Neural progenitor cell (in vitro differentiated cells): ENCODE measurements around the gene RHOXF1. TPM values are rescaled to one million over a fixed set of nuclear protein-coding genes. Genes with fewer than 3 reads are reported as not detected.

Source experiments
- DNase-seq: peaks from one replicate; pipeline ENCODE4 v3.0.0-alpha.2; 2016; ENCODE audit warnings: low spot score
- H2AFZ ChIP-seq: fragments of 200-600 bp; sonication (generic); replicated peaks from 2 replicates; pipeline ENCODE4 v1.6.1; 2016; ENCODE audit warnings: antibody characterized with exemption
- H3F3A ChIP-seq: fragments of 200-600 bp; sonication (generic); 2 replicates; pipeline ENCODE4 v1.6.1; 2016; ENCODE audit warnings: antibody characterized with exemption, low read depth
- H3K27ac ChIP-seq: fragments of 200-600 bp; sonication (generic); 2 replicates; pipeline ENCODE4 v1.5.1; 2016; ENCODE audit warnings: mild to moderate bottlenecking
- H3K27me3 ChIP-seq: fragments of 200-600 bp; sonication (generic); 2 replicates; pipeline ENCODE4 v1.6.1; 2016; ENCODE audit warnings: mild to moderate bottlenecking, moderate library complexity
- H3K36me3 ChIP-seq: fragments of 200-600 bp; sonication (generic); 2 replicates; pipeline ENCODE4 v1.5.1; 2016
- H3K4me1 ChIP-seq: fragments of 200-600 bp; sonication (generic); 2 replicates; pipeline ENCODE4 v1.6.1; 2016; ENCODE audit warnings: mixed run types
- H3K4me2 ChIP-seq: fragments of 200-600 bp; sonication (generic); 2 replicates; pipeline ENCODE4 v1.6.1; 2016
- H3K4me3 ChIP-seq: fragments of 200-600 bp; sonication (generic); 2 replicates; pipeline ENCODE4 v1.5.1; 2016
- H3K79me2 ChIP-seq: fragments of 200-600 bp; sonication (generic); 2 replicates; pipeline ENCODE4 v1.6.1; 2016; ENCODE audit warnings: low read depth
- H3K9ac ChIP-seq: fragments of 200-600 bp; sonication (generic); 2 replicates; pipeline ENCODE4 v1.6.1; 2016
- H3K9me3 ChIP-seq: fragments of 200-600 bp; sonication (generic); 2 replicates; pipeline ENCODE4 v1.5.1; 2016; ENCODE audit warnings: low read depth
- H4K20me1 ChIP-seq: fragments of 200-600 bp; sonication (generic); 2 replicates; pipeline ENCODE4 v1.6.1; 2016; ENCODE audit warnings: low read depth
- H3K27ac Mint-ChIP-seq: 3 replicates; pipeline ENCODE4 v1.8.0; 2021; ENCODE audit warnings: mixed read lengths
- H3K27me3 Mint-ChIP-seq: 2 replicates; pipeline ENCODE4 v1.8.0; 2022; ENCODE audit warnings: low read depth, mild to moderate bottlenecking, inconsistent platforms, moderate library complexity, mixed read lengths; ENCODE audit not compliant: insufficient read depth
- H3K36me3 Mint-ChIP-seq: 3 replicates; pipeline ENCODE4 v1.8.0; 2021; ENCODE audit warnings: mixed read lengths
- H3K4me1 Mint-ChIP-seq: 3 replicates; pipeline ENCODE4 v1.8.0; 2021; ENCODE audit warnings: mixed read lengths
- H3K4me3 Mint-ChIP-seq: 3 replicates; pipeline ENCODE4 v1.8.0; 2021; ENCODE audit warnings: mild to moderate bottlenecking, moderate library complexity, mixed read lengths
- H3K9me3 Mint-ChIP-seq: 3 replicates; pipeline ENCODE4 v1.8.0; 2020; ENCODE audit warnings: mixed read lengths
- EZH2 ChIP-seq: fragments of 200-600 bp; sonication (generic); IDR thresholded peaks from 2 replicates; pipeline ENCODE4 v1.6.1; 2017; ENCODE audit warnings: antibody characterized with exemption, mild to moderate bottlenecking, moderate library complexity
- EZH2phosphoT487 ChIP-seq: fragments of 200-600 bp; sonication (generic); IDR thresholded peaks from 2 replicates; pipeline ENCODE4 v1.6.1; 2017; ENCODE audit warnings: antibody characterized with exemption
- total RNA-seq: library from RNA; depleted of rRNA; stranded (reverse); fragments of >200 nt; gene quantifications from 2 replicates; pipeline ENCODE4 v1.2.3, GENCODE V29; 2015; ENCODE audit warnings: low replicate concordance
- TF ChIP-seq, protein P1 (sequence below): fragments of 200-600 bp; sonication (generic); IDR thresholded peaks from 2 replicates; pipeline ENCODE4 v1.5.1; 2017; ENCODE audit warnings: antibody characterized with exemption, mild to moderate bottlenecking

Gene RHOXF1
- total RNA-seq, 1 donor from 2014 or later: not detected

DNA sequence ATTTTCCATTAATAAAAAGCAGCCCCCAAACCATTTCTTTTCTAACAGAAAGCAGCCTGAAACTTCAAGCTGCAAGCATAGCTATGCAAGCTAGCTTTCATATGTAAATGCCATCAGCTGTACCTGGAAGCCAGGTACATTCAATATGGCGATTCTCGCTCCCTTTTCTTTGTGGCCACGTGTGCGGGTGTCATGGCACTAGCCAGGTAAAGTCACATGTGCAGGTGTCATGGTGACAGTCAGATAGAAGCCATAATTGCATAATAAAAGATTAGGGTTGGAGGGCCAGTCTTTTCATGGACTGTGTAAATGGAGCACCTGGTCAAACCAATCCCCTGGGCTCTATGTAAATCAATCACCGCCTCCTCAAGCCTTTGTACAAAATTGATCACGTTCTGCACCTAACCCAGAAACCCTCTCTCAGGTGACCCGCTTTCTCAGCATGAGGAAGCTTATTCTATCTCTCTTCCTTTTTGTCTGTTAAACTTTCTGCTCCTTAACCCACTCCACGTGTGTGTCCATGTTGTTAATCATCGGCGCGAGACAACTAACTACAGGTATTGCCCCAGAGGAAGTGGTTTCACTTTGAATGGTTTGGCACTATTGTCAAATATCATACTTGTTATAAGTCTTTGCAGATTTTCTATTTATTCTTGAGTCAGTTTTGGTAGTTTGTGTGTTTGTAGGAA lies 24.7 kb upstream of the RHOXF1 start:
- no peaks in the 10 kb centered on the region for H3K27me3 ChIP-seq
- H3K4me2 ChIP-seq: no peak overlapping the region
- Mint-ChIP-seq H3K4me1 (no peaks in the 10 kb centered on the region), H3K27me3 (peaks cover 6% of the 10 kb centered on the region), H3K27ac (no peak overlapping the region), H3K9me3 (peaks cover 6% of the 10 kb centered on the region), H3K36me3 (no peaks in the 10 kb centered on the region), H3K4me3 (no peak overlapping the region)
- H3K36me3 ChIP-seq: no peaks in the 10 kb centered on the region
- TF ChIP-seq EZH2phosphoT487 (no peak), EZH2 (no peak)
- TF ChIP-seq, protein P1, sequence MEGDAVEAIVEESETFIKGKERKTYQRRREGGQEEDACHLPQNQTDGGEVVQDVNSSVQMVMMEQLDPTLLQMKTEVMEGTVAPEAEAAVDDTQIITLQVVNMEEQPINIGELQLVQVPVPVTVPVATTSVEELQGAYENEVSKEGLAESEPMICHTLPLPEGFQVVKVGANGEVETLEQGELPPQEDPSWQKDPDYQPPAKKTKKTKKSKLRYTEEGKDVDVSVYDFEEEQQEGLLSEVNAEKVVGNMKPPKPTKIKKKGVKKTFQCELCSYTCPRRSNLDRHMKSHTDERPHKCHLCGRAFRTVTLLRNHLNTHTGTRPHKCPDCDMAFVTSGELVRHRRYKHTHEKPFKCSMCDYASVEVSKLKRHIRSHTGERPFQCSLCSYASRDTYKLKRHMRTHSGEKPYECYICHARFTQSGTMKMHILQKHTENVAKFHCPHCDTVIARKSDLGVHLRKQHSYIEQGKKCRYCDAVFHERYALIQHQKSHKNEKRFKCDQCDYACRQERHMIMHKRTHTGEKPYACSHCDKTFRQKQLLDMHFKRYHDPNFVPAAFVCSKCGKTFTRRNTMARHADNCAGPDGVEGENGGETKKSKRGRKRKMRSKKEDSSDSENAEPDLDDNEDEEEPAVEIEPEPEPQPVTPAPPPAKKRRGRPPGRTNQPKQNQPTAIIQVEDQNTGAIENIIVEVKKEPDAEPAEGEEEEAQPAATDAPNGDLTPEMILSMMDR: no peak
- no peak overlapping the region for H2AFZ ChIP-seq
- H3K9ac ChIP-seq: no peak overlapping the region
- no peaks in the 10 kb centered on the region for H3K79me2 ChIP-seq
- no peaks in the 10 kb centered on the region for H3K9me3 ChIP-seq
- no peaks in the 10 kb centered on the region for H3F3A ChIP-seq
- peaks cover 6% of the 10 kb centered on the region for H3K4me1 ChIP-seq
- H4K20me1 ChIP-seq: no peaks in the 10 kb centered on the region
- no peak for DNase-seq
- H3K27ac ChIP-seq: no peak overlapping the region
- H3K4me3 ChIP-seq: no peak overlapping the region

DNA sequence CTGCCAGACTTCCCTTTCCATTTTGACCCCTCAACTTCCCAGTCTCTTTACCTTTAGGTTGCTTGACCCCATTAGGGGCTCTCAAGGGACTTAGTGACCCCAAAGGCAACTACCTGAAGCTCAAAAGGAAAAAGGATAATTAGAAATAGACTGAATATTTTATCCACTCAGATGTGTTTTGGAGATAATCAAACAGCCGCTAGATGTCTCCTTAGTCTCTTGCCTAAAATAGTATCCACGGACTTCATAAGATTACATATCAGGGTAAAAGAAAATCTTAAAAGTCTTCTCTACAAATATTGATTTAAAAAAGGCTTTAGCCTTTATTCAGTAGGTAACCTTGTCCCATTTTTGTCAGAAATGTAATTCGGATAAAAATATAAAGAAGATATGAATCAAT lies 21.7 kb upstream of the RHOXF1 start:
- Histone ChIP-seq H3K27ac (no peak overlapping the region), H3K4me2 (no peak overlapping the region), H2AFZ (no peak overlapping the region), H3K9ac (no peak overlapping the region), H3K9me3 (no peaks in the 10 kb centered on the region), H3K4me1 (peaks cover 6% of the 10 kb centered on the region), H3K36me3 (no peaks in the 10 kb centered on the region), H4K20me1 (no peaks in the 10 kb centered on the region), H3K27me3 (no peaks in the 10 kb centered on the region), H3K79me2 (no peaks in the 10 kb centered on the region), H3K4me3 (no peak overlapping the region), H3F3A (no peaks in the 10 kb centered on the region)
- TF ChIP-seq, protein P1: no peak
- no peak for TF ChIP-seq EZH2phosphoT487
- no peak for TF ChIP-seq EZH2
- no peak overlapping the region for H3K4me3 Mint-ChIP-seq
- no peaks in the 10 kb centered on the region for H3K27me3 Mint-ChIP-seq
- no peak for DNase-seq
- no peaks in the 10 kb centered on the region for H3K36me3 Mint-ChIP-seq
- H3K4me1 Mint-ChIP-seq: no peaks in the 10 kb centered on the region
- H3K9me3 Mint-ChIP-seq: no peaks in the 10 kb centered on the region
- no peak overlapping the region for H3K27ac Mint-ChIP-seq

DNA sequence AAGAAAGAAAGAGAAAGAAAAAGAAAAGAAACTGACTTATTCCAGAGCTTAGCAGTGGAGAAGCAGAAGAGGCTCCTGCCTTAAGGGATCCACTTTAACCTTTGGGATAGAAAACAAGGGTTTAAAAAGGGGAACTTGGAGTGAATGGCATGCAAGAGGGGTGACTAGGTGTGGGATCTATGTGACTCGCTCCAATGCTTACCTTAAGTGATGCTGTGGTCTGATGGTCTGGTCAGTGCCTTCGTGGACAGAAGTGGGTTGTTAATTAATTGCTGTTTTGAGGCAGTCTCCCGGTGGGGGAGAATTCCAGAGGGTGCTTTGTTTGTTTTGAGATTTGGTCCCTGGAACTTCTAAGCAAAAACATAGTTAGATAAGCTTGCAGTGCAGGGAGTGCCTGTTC lies 21.1 kb upstream of the RHOXF1 start:
- no peaks in the 10 kb centered on the region for H3K27me3 Mint-ChIP-seq
- H3K9ac ChIP-seq: no peak overlapping the region
- no peaks in the 10 kb centered on the region for H3K9me3 ChIP-seq
- H3K27me3 ChIP-seq: no peaks in the 10 kb centered on the region
- H3F3A ChIP-seq: no peaks in the 10 kb centered on the region
- H3K4me3 ChIP-seq: no peak overlapping the region
- TF ChIP-seq EZH2phosphoT487 (no peak), EZH2 (no peak)
- TF ChIP-seq, protein P1: no peak
- no peak overlapping the region for H3K4me3 Mint-ChIP-seq
- H3K4me1 Mint-ChIP-seq: no peaks in the 10 kb centered on the region
- DNase-seq: no peak
- H3K36me3 Mint-ChIP-seq: no peaks in the 10 kb centered on the region
- H4K20me1 ChIP-seq: no peaks in the 10 kb centered on the region
- no peak overlapping the region for H3K4me2 ChIP-seq
- no peak overlapping the region for H3K27ac Mint-ChIP-seq
- no peak overlapping the region for H3K27ac ChIP-seq
- peaks cover 6% of the 10 kb centered on the region for H3K4me1 ChIP-seq
- no peak overlapping the region for H2AFZ ChIP-seq
- H3K9me3 Mint-ChIP-seq: no peaks in the 10 kb centered on the region
- no peaks in the 10 kb centered on the region for H3K79me2 ChIP-seq
- no peaks in the 10 kb centered on the region for H3K36me3 ChIP-seq
